ENCODE measurements around the gene DKKL1. TPM values are rescaled to one million over a fixed set of nuclear protein-coding genes. Genes with fewer than 3 reads are reported as not detected.

The DKKL1 gene
- total RNA-seq, 1 donor from 2014 or later: not detected

GRCh38 chr19:49414256-49414655 is 50.6 kb downstream of the DKKL1 start:
- ATAC-seq (no peak), DNase-seq (no peak)
- intact Hi-C loops (cut with micrococcal nuclease): no loop called here

- intact Hi-C loops (cut with micrococcal nuclease): no loop called here
- ATAC-seq (no peak), DNase-seq (no peak)
These were observed 51.6 kb downstream of the DKKL1 start for GRCh38 chr19:49415102-49415809.

GRCh38 chr19:49415810-49416200 is 52.1 kb downstream of the DKKL1 start:
- ATAC-seq (no peak), DNase-seq (no peak)
- intact Hi-C loops (cut with micrococcal nuclease): no loop called here

GRCh38 chr19:49417088-49417487 is 53.4 kb downstream of the DKKL1 start:
- no peak for ATAC-seq
- DNase-seq: no peak
- intact Hi-C loops (cut with micrococcal nuclease): no loop called here

- ATAC-seq (no peak), DNase-seq (no peak)
- intact Hi-C loops (cut with micrococcal nuclease): no loop called here
These were observed 54.8 kb downstream of the DKKL1 start for GRCh38 chr19:49418511-49418910.

- no peak for DNase-seq
- no peak for ATAC-seq
- intact Hi-C loops (cut with micrococcal nuclease): no loop called here
These were observed 55.5 kb downstream of the DKKL1 start for GRCh38 chr19:49419173-49419572.

GRCh38 chr19:49420227-49420626 is 56.5 kb downstream of the DKKL1 start:
- DNase-seq (no peak), ATAC-seq (no peak)
- intact Hi-C loops (cut with micrococcal nuclease): no loop called here

GRCh38 chr19:49421039-49421877 is 57.6 kb downstream of the DKKL1 start:
- ATAC-seq (peak; percentile 82), DNase-seq (peak; percentile 81)
- intact Hi-C loops (cut with micrococcal nuclease): no loop called here

- no peak for ATAC-seq
- intact Hi-C loops (cut with micrococcal nuclease): no loop called here
- no peak for DNase-seq
These were observed 58.2 kb downstream of the DKKL1 start for GRCh38 chr19:49421878-49422202.

GRCh38 chr19:49422407-49423070 is 58.9 kb downstream of the DKKL1 start:
- ATAC-seq: peak; percentile 78
- DNase-seq: peak; percentile 71

GRCh38 chr19:49423071-49423984 is 59.7 kb downstream of the DKKL1 start, which contains the start of gene PTH2:
Gene PTH2 (minus strand): TSS chr19:49423441. CDS start chr19:49423339, 102 bp downstream.
- intact Hi-C loops (cut with micrococcal nuclease): no loop called here
- ATAC-seq (peak; percentile 33), DNase-seq (no peak)

More at GRCh38 chr19:49422407-49423070, 58.9 kb downstream of the DKKL1 start:
- intact Hi-C loops (cut with micrococcal nuclease): no loop called here

GRCh38 chr19:49423985-49424303 is 60.3 kb downstream of the DKKL1 start:
- intact Hi-C loops (cut with micrococcal nuclease): no loop called here
- DNase-seq (no peak), ATAC-seq (no peak)

Other genes starting within 250 kb of the DKKL1 start
- gene LIN7B, start 249.5 kb upstream of the DKKL1 start, total RNA-seq: 19.8 TPM
- gene C19orf73, start 244.7 kb upstream of the DKKL1 start, total RNA-seq: 1.2 TPM
- gene PPFIA3, start 244.3 kb upstream of the DKKL1 start, total RNA-seq: 4.0 TPM
- 868 TPM for gene HRC, start 208.5 kb upstream of the DKKL1 start, total RNA-seq
- 26.6 TPM for gene TRPM4, start 206.1 kb upstream of the DKKL1 start, total RNA-seq
- gene SLC6A16, start 38.7 kb upstream of the DKKL1 start, total RNA-seq: 1.1 TPM
- gene CD37, start 28.5 kb upstream of the DKKL1 start, total RNA-seq: 6.5 TPM
- 62.7 TPM for gene TEAD2, start 1.5 kb upstream of the DKKL1 start, total RNA-seq
- not detected for gene KASH5, start 24.4 kb downstream of the DKKL1 start, total RNA-seq
- gene PTH2, start 59.6 kb downstream of the DKKL1 start, total RNA-seq: not detected
- gene GFY, start 61.5 kb downstream of the DKKL1 start, total RNA-seq: not detected
- 1.4 TPM for gene SLC17A7, start 77.7 kb downstream of the DKKL1 start, total RNA-seq
- 29.6 TPM for gene PIH1D1, start 87.9 kb downstream of the DKKL1 start, total RNA-seq
- 11.5 TPM for gene ALDH16A1, start 89.3 kb downstream of the DKKL1 start, total RNA-seq
- 5.9 TPM for gene FLT3LG, start 110.3 kb downstream of the DKKL1 start, total RNA-seq
- gene RPL13A, start 123.7 kb downstream of the DKKL1 start, total RNA-seq: 1,289 TPM
- 1,034 TPM for gene RPS11, start 132.6 kb downstream of the DKKL1 start, total RNA-seq
- gene FCGRT, start 148.8 kb downstream of the DKKL1 start, total RNA-seq: 84.7 TPM
- gene RCN3, start 164.1 kb downstream of the DKKL1 start, total RNA-seq: 8.5 TPM
- gene NOSIP, start 216.7 kb downstream of the DKKL1 start, total RNA-seq: 46.7 TPM
- 1.3 TPM for gene PRRG2, start 217.4 kb downstream of the DKKL1 start, total RNA-seq
- 15.6 TPM for gene PRR12, start 227.3 kb downstream of the DKKL1 start, total RNA-seq